ENCODE measurements around the gene MYO1F. TPM values are rescaled to one million over a fixed set of nuclear protein-coding genes. Genes with fewer than 3 reads are reported as not detected.

The MYO1F gene
- total and polyA plus RNA-seq, 2 donors from 2014 or later = 1.7 to 35.8 TPM

GRCh38 chr19:8584965-8585893, 8.0 kb upstream of the MYO1F start:
- DNase-seq = no peak
- Histone ChIP-seq H3K9ac (ENCODE audit: low read length in 3 of 3) (no peak overlapping the region), H3K9me3 (ENCODE audit: control insufficient read depth in 2 of 3, insufficient read depth in 1 of 3, low read length in 3 of 3) (no peaks in the 10 kb centered on the region), H3K27ac (ENCODE audit: low read depth in 2 of 2, low read length in 2 of 2) (no peak overlapping the region), H3K4me3 (ENCODE audit: low read length in 3 of 3) (no peak overlapping the region), H3K36me3 (ENCODE audit: control insufficient read depth in 2 of 3, insufficient read depth in 3 of 3, low read length in 3 of 3) (peaks cover 0 to 2% (median 0%) of the 10 kb centered on the region in 3 donors), H3K27me3 (ENCODE audit: control insufficient read depth, insufficient read depth, low read length) (no peaks in the 10 kb centered on the region), H3K4me1 (ENCODE audit: control insufficient read depth in 2 of 3, insufficient read depth in 2 of 3, low read depth in 1 of 3, low read length in 3 of 3) (no peaks in the 10 kb centered on the region)
- no peak for FAIRE-seq
- intact Hi-C loops (cut with DNase I) = no loop called here
- TF ChIP-seq CTCF (IDR thresholded peaks at IDR 0.05; ENCODE audit: borderline replicate concordance, extremely low read depth, insufficient read depth) = no peak

GRCh38 chr19:8580710-8581281, 3.6 kb upstream of the MYO1F start:
- FAIRE-seq (no peak), DNase-seq (peak; percentile 87 to 93 (median 90))
- no peak overlapping the region for H3K27ac ChIP-seq (ENCODE audit: low read depth in 2 of 2, low read length in 2 of 2)
- no peak overlapping the region for H3K9ac ChIP-seq (ENCODE audit: low read length in 3 of 3)
- TF ChIP-seq CTCF (IDR thresholded peaks at IDR 0.05; ENCODE audit: borderline replicate concordance, extremely low read depth, insufficient read depth) = peak; percentile 97
- H3K4me3 ChIP-seq (ENCODE audit: low read length in 3 of 3) = no peak overlapping the region
- no peaks in the 10 kb centered on the region for H3K4me1 ChIP-seq (ENCODE audit: control insufficient read depth in 2 of 3, insufficient read depth in 2 of 3, low read depth in 1 of 3, low read length in 3 of 3)
- no peaks in the 10 kb centered on the region for H3K27me3 ChIP-seq (ENCODE audit: control insufficient read depth, insufficient read depth, low read length)
- intact Hi-C loops (cut with DNase I) = no loop called here
- no peaks in the 10 kb centered on the region for H3K9me3 ChIP-seq (ENCODE audit: control insufficient read depth in 2 of 3, insufficient read depth in 1 of 3, low read length in 3 of 3)
- H3K36me3 ChIP-seq (ENCODE audit: control insufficient read depth in 2 of 3, insufficient read depth in 3 of 3, low read length in 3 of 3) = peaks cover 0 to 2% (median 0%) of the 10 kb centered on the region in 3 donors

- DNase-seq (peak; percentile 77 to 88 (median 83)), FAIRE-seq (no peak)
- Histone ChIP-seq H3K9me3 (ENCODE audit: control insufficient read depth in 2 of 3, insufficient read depth in 1 of 3, low read length in 3 of 3) (no peaks in the 10 kb centered on the region), H3K4me1 (ENCODE audit: control insufficient read depth in 2 of 3, insufficient read depth in 2 of 3, low read depth in 1 of 3, low read length in 3 of 3) (no peaks in the 10 kb centered on the region), H3K27ac (ENCODE audit: low read depth in 2 of 2, low read length in 2 of 2) (no peak overlapping the region), H3K9ac (ENCODE audit: low read length in 3 of 3) (no peak overlapping the region), H3K36me3 (ENCODE audit: control insufficient read depth in 2 of 3, insufficient read depth in 3 of 3, low read length in 3 of 3) (no peaks in the 10 kb centered on the region), H3K27me3 (ENCODE audit: control insufficient read depth, insufficient read depth, low read length) (no peaks in the 10 kb centered on the region), H3K4me3 (ENCODE audit: low read length in 3 of 3) (no peak overlapping the region)
- TF ChIP-seq CTCF (IDR thresholded peaks at IDR 0.05; ENCODE audit: borderline replicate concordance, extremely low read depth, insufficient read depth) = peak; percentile 79
- intact Hi-C loops (cut with DNase I) = no loop called here
Measured at GRCh38 chr19:8578642-8579265, 1.5 kb upstream of the MYO1F start.
